CD4-positive, alpha-beta T cell (primary cell): ENCODE data around the gene RPS23. TPM values are rescaled to one million over a fixed set of nuclear protein-coding genes. Genes with fewer than 3 reads are reported as not detected.

Source experiments
- ATAC-seq: fragments of 200-7000 bp; cut with Tn5 transposase; one replicate; pipeline ENCODE4 v1.10.0; 2022; ENCODE audit warnings: mild to moderate bottlenecking; ENCODE audit not compliant: poor library complexity
- CTCF ChIA-PET: fragments of 350-600 bp; sonication (Branson Sonifier 250); formaldehyde crosslinking; loops from one replicate; lab custom pipeline; 2021; ENCODE audit warnings: antibody characterized with exemption, inconsistent platforms; lab: Charles Lee
- POLR2A ChIA-PET: fragments of 350-600 bp; sonication (Branson Sonifier 250); formaldehyde crosslinking; loops from one replicate; lab custom pipeline; 2021; ENCODE audit warnings: antibody characterized with exemption, inconsistent platforms; lab: Charles Lee
- DNase-seq, 14 experiments: peaks; one replicate each; pipeline ENCODE4 v3.0.0-alpha.2; 2013 to 2020; ENCODE audit warnings: mixed read lengths in 2 of 14
- H3K27ac ChIP-seq, 2 donors: one replicate each; pipeline versions ENCODE4 v1.5.1 to v1.7.0; 2013; ENCODE audit warnings: low read length in 2 of 2, low read depth in 1 of 2, mild to moderate bottlenecking in 1 of 2
- H3K27me3 ChIP-seq, 2 experiments: 1 replicate in 1 of 2; 2 replicates in 1 of 2; pipeline versions ENCODE4 v1.6.1 to v1.7.0; 2013; ENCODE audit warnings: low read length in 2 of 2, control low read depth in 1 of 2, mild to moderate bottlenecking in 1 of 2, moderate library complexity in 1 of 2; ENCODE audit not compliant: insufficient read depth in 2 of 2, control insufficient read depth in 1 of 2
- H3K36me3 ChIP-seq: one replicate; pipeline ENCODE4 v1.6.1; 2013; ENCODE audit warnings: low read length, control low read depth; ENCODE audit not compliant: insufficient read depth
- H3K4me1 ChIP-seq: one replicate; pipeline ENCODE4 v1.6.1; 2013; ENCODE audit warnings: low read length, control low read depth; ENCODE audit not compliant: insufficient read depth
- H3K4me3 ChIP-seq: one replicate; pipeline ENCODE4 v1.5.1; 2013; ENCODE audit warnings: mild to moderate bottlenecking, low read length, moderate library complexity
- H3K9me3 ChIP-seq, 2 experiments: 1 replicate in 1 of 2; 2 replicates in 1 of 2; pipeline versions ENCODE4 v1.6.1 to v1.7.0; 2013; ENCODE audit warnings: low read length in 2 of 2, mild to moderate bottlenecking in 2 of 2, control low read depth in 1 of 2, moderate library complexity in 1 of 2; ENCODE audit not compliant: control insufficient read depth in 1 of 2, insufficient read depth in 1 of 2
- H3K27ac Mint-ChIP-seq: one replicate; pipeline ENCODE4 v1.8.0; 2020; ENCODE audit warnings: mixed read lengths
- H3K27me3 Mint-ChIP-seq: one replicate; pipeline ENCODE4 v1.8.0; 2021; ENCODE audit warnings: mixed read lengths
- H3K36me3 Mint-ChIP-seq: one replicate; pipeline ENCODE4 v1.8.0; 2021; ENCODE audit warnings: low read depth, mixed read lengths
- H3K4me1 Mint-ChIP-seq: one replicate; pipeline ENCODE4 v1.8.0; 2021; ENCODE audit warnings: low read depth, mixed read lengths
- H3K4me3 Mint-ChIP-seq: one replicate; pipeline ENCODE4 v1.8.0; 2020; ENCODE audit warnings: mild to moderate bottlenecking, mixed read lengths
- H3K9me3 Mint-ChIP-seq: one replicate; pipeline ENCODE4 v1.8.0; 2020; ENCODE audit warnings: mixed read lengths
- intact Hi-C, 2 experiments: fragments of 100-400 bp; cut with DNase I in 1 of 2; cut with micrococcal nuclease in 1 of 2; formaldehyde crosslinking; loops; one replicate each; pipeline versions ENCODE4 v1.15.1 to v1.9.0; 2023 to 2025; cut with DNase I, micrococcal nuclease
- total RNA-seq, 174 experiments: library from RNA in 2 of 174; stranded (reverse) in 2 of 174; gene quantifications; one replicate each; pipeline ENCODE4 v1.2.3 and lab custom pipeline; 2021 to 2026
- TF ChIP-seq, protein P1 (sequence below): fragments of 200-600 bp; IDR thresholded peaks from one replicate; pipeline ENCODE4 v1.8.0; 2022; ENCODE audit warnings: antibody characterized with exemption, mild to moderate bottlenecking

Gene RPS23
- total RNA-seq, 2 experiments from 2014 or later, result 4,190 to 4,212 TPM

GRCh38 chr5:82298668-82299067 lies 20.5 kb upstream of the RPS23 start:
- no peak overlapping the region for H3K27ac ChIP-seq
- no peaks in the 10 kb centered on the region for H3K4me1 ChIP-seq
- no peak overlapping the region for H3K4me3 Mint-ChIP-seq
- H3K4me3 ChIP-seq, result no peak overlapping the region
- CTCF ChIA-PET, result interaction anchor here (0.7 kb wide), 1 partner anchor 1096 kb away, joined by 5 read pairs; no protein-coding TSS in a partner anchor
- no peaks in the 10 kb centered on the region for H3K9me3 ChIP-seq
- H3K36me3 ChIP-seq, result no peaks in the 10 kb centered on the region
- H3K4me1 Mint-ChIP-seq, result no peaks in the 10 kb centered on the region
- no peaks in the 10 kb centered on the region for H3K36me3 Mint-ChIP-seq
- no peaks in the 10 kb centered on the region for H3K9me3 Mint-ChIP-seq
- no peak overlapping the region for H3K27ac Mint-ChIP-seq
- DNase-seq (no peak), ATAC-seq (no peak)
- intact Hi-C loops, result no loop called here
- POLR2A ChIA-PET, result no interaction called here
- H3K27me3 ChIP-seq, result no peaks in the 10 kb centered on the region
- TF ChIP-seq, protein P1, sequence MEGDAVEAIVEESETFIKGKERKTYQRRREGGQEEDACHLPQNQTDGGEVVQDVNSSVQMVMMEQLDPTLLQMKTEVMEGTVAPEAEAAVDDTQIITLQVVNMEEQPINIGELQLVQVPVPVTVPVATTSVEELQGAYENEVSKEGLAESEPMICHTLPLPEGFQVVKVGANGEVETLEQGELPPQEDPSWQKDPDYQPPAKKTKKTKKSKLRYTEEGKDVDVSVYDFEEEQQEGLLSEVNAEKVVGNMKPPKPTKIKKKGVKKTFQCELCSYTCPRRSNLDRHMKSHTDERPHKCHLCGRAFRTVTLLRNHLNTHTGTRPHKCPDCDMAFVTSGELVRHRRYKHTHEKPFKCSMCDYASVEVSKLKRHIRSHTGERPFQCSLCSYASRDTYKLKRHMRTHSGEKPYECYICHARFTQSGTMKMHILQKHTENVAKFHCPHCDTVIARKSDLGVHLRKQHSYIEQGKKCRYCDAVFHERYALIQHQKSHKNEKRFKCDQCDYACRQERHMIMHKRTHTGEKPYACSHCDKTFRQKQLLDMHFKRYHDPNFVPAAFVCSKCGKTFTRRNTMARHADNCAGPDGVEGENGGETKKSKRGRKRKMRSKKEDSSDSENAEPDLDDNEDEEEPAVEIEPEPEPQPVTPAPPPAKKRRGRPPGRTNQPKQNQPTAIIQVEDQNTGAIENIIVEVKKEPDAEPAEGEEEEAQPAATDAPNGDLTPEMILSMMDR, result no peak
- no peaks in the 10 kb centered on the region for H3K27me3 Mint-ChIP-seq

- Histone ChIP-seq H3K36me3 (no peaks in the 10 kb centered on the region), H3K9me3 (no peaks in the 10 kb centered on the region), H3K4me1 (no peaks in the 10 kb centered on the region), H3K27me3 (no peaks in the 10 kb centered on the region), H3K27ac (no peak overlapping the region), H3K4me3 (no peak overlapping the region)
- ChIA-PET CTCF (no interaction called here), POLR2A (no interaction called here)
- no peaks in the 10 kb centered on the region for H3K4me1 Mint-ChIP-seq
- TF ChIP-seq, protein P1, result no peak
- H3K4me3 Mint-ChIP-seq, result no peak overlapping the region
- intact Hi-C loops, result no loop called here
- no peaks in the 10 kb centered on the region for H3K9me3 Mint-ChIP-seq
- DNase-seq, result no peak
- no peak for ATAC-seq
- no peaks in the 10 kb centered on the region for H3K36me3 Mint-ChIP-seq
- H3K27me3 Mint-ChIP-seq, result no peaks in the 10 kb centered on the region
- no peak overlapping the region for H3K27ac Mint-ChIP-seq
These were observed 19.6 kb upstream of the RPS23 start for GRCh38 chr5:82297711-82298110.

DNA sequence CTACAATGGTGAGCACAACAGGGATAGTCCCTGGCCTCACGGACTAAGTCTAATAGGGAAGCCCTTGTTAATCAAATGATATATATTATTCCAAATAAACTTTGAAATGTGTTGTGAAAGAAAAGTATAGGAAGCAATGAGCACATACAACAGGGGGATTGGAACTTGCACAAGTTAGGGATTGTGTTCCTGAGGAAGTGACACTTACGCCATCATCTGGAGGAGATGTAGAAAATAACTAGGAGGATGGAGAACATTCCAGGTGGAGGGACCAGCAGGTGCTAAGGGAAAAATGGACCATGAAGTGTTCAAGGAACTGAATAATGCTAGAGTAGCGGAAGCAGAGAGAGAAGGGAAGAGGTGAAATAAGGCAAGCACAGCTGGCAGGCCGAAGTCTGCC lies 18.8 kb upstream of the RPS23 start:
- H3K36me3 Mint-ChIP-seq, result no peaks in the 10 kb centered on the region
- Histone ChIP-seq H3K4me3 (no peak overlapping the region), H3K4me1 (no peaks in the 10 kb centered on the region), H3K36me3 (no peaks in the 10 kb centered on the region), H3K27me3 (no peaks in the 10 kb centered on the region), H3K27ac (no peak overlapping the region), H3K9me3 (no peaks in the 10 kb centered on the region)
- POLR2A ChIA-PET, result no interaction called here
- intact Hi-C loops, result no loop called here
- no peak overlapping the region for H3K4me3 Mint-ChIP-seq
- no peak for ATAC-seq
- CTCF ChIA-PET, result no interaction called here
- TF ChIP-seq, protein P1, result no peak
- H3K27me3 Mint-ChIP-seq, result no peaks in the 10 kb centered on the region
- no peaks in the 10 kb centered on the region for H3K4me1 Mint-ChIP-seq
- H3K27ac Mint-ChIP-seq, result no peak overlapping the region
- H3K9me3 Mint-ChIP-seq, result no peaks in the 10 kb centered on the region
- no peak for DNase-seq
